ENCODE data around the gene TMEM63B. TPM values are rescaled to one million over a fixed set of nuclear protein-coding genes. Genes with fewer than 3 reads are reported as not detected.

TMEM63B gene
- total RNA-seq, 6 experiments from 2014 or later, result 30.6 to 41.0 (median 36.8) TPM

- no peaks in the 10 kb centered on the region for H3K9me3 ChIP-seq
- no peak overlapping the region for H3K27ac ChIP-seq
- 77% methylated on average over 3 of the region's 3 CpGs for WGBS (ENCODE audit: insufficient coverage, low coverage, low lambda C conversion rate, missing lambda C conversion rate)
- DNase-seq (no peak), ATAC-seq (no peak)
- no peaks in the 10 kb centered on the region for H3K36me3 ChIP-seq
- no peak overlapping the region for H3K4me3 ChIP-seq
- no peaks in the 10 kb centered on the region for H3K4me1 ChIP-seq
- no peak for TF ChIP-seq POLR2A (IDR thresholded peaks at IDR 0.05)
- TF ChIP-seq CTCF (IDR thresholded peaks at IDR 0.05), result no peak
- intact Hi-C loops (cut with DNase I), result no loop called here
- no peaks in the 10 kb centered on the region for H3K27me3 ChIP-seq
Observed at GRCh38 chr6:44198684-44199083, 71.3 kb downstream of the TMEM63B start.

GRCh38 chr6:44199883-44200282, 72.5 kb downstream of the TMEM63B start:
- no CpG with 5 or more reads among the region's 4 CpGs for WGBS (ENCODE audit: insufficient coverage, low coverage, low lambda C conversion rate, missing lambda C conversion rate)
- TF ChIP-seq POLR2A (IDR thresholded peaks at IDR 0.05), result no peak
- no peak for TF ChIP-seq CTCF (IDR thresholded peaks at IDR 0.05)
- no peaks in the 10 kb centered on the region for H3K36me3 ChIP-seq
- no peaks in the 10 kb centered on the region for H3K4me1 ChIP-seq
- H3K9me3 ChIP-seq, result no peaks in the 10 kb centered on the region
- DNase-seq (no peak), ATAC-seq (no peak)
- H3K4me3 ChIP-seq, result no peak overlapping the region
- intact Hi-C loops (cut with DNase I), result no loop called here
- H3K27me3 ChIP-seq, result no peaks in the 10 kb centered on the region
- H3K27ac ChIP-seq, result no peak overlapping the region

GRCh38 chr6:44201200-44201599, 73.8 kb downstream of the TMEM63B start:
- no peaks in the 10 kb centered on the region for H3K4me1 ChIP-seq
- no peaks in the 10 kb centered on the region for H3K36me3 ChIP-seq
- no peak overlapping the region for H3K4me3 ChIP-seq
- no peak for DNase-seq
- H3K9me3 ChIP-seq, result no peaks in the 10 kb centered on the region
- H3K27ac ChIP-seq, result no peak overlapping the region
- 100% methylated on average over 2 of the region's 3 CpGs for WGBS (ENCODE audit: insufficient coverage, low coverage, low lambda C conversion rate, missing lambda C conversion rate)
- no peaks in the 10 kb centered on the region for H3K27me3 ChIP-seq
- no peak for ATAC-seq
- TF ChIP-seq POLR2A (IDR thresholded peaks at IDR 0.05) (no peak), CTCF (IDR thresholded peaks at IDR 0.05) (no peak)
- intact Hi-C loops (cut with DNase I), result no loop called here

GRCh38 chr6:44201638-44202303, 74.4 kb downstream of the TMEM63B start:
- Histone ChIP-seq H3K4me3 (no peak overlapping the region), H3K27me3 (no peaks in the 10 kb centered on the region), H3K4me1 (no peaks in the 10 kb centered on the region), H3K36me3 (no peaks in the 10 kb centered on the region), H3K9me3 (no peaks in the 10 kb centered on the region), H3K27ac (no peak overlapping the region)
- TF ChIP-seq POLR2A (IDR thresholded peaks at IDR 0.05), result no peak
- TF ChIP-seq CTCF (IDR thresholded peaks at IDR 0.05), result no peak
- intact Hi-C loops (cut with DNase I), result no loop called here
- 65% methylated on average over 6 of the region's 11 CpGs for WGBS (ENCODE audit: insufficient coverage, low coverage, low lambda C conversion rate, missing lambda C conversion rate)
- peak in 2 of 4 donors; percentile 13 to 46 for ATAC-seq
- DNase-seq, result no peak
